ENCODE data around the gene AHRR. TPM values are rescaled to one million over a fixed set of nuclear protein-coding genes. Genes with fewer than 3 reads are reported as not detected.

The AHRR gene
- total RNA-seq, 1 donor from 2014 or later: 0.29 TPM

GRCh38 chr5:355379-355935 lies 33.9 kb downstream of the AHRR start:
- no peak for DNase-seq (ENCODE audit: low read depth)
- no peak for TF ChIP-seq CTCF (conservative IDR thresholded peaks at IDR 0.05; ENCODE audit: low read depth, low read length)

DNA sequence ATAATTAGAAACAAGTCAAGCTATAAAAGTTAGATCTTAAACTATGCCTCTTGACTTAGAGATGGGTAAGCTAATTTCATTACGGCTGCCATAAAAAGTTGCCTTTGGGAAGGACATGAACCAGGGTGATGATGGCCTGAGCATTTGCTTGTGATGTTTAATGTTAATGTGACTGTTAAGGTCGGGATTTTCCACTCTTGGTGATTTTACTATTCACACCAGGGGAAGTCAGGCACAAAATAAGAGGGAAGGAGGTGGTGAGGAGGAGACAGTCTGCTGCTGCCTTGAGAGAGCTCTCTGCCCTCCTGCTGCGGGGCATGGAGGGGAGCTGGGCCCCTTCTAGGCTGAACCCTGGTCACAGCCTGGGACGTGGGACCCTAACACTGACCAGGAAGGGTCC lies 34.4 kb downstream of the AHRR start:
- no peak overlapping the region for H3K4me3 ChIP-seq (ENCODE audit: low read depth, low read length)
- no peak for DNase-seq (ENCODE audit: low read depth)
- no peak for TF ChIP-seq CTCF (conservative IDR thresholded peaks at IDR 0.05; ENCODE audit: low read depth, low read length)

More at GRCh38 chr5:355379-355935, 33.9 kb downstream of the AHRR start:
- no peak overlapping the region for H3K4me3 ChIP-seq (ENCODE audit: low read depth, low read length)

GRCh38 chr5:359301-359897 lies 37.9 kb downstream of the AHRR start:
- TF ChIP-seq CTCF (conservative IDR thresholded peaks at IDR 0.05; ENCODE audit: low read depth, low read length): no peak
- no peak overlapping the region for H3K4me3 ChIP-seq (ENCODE audit: low read depth, low read length)
- DNase-seq (ENCODE audit: low read depth): no peak

DNA sequence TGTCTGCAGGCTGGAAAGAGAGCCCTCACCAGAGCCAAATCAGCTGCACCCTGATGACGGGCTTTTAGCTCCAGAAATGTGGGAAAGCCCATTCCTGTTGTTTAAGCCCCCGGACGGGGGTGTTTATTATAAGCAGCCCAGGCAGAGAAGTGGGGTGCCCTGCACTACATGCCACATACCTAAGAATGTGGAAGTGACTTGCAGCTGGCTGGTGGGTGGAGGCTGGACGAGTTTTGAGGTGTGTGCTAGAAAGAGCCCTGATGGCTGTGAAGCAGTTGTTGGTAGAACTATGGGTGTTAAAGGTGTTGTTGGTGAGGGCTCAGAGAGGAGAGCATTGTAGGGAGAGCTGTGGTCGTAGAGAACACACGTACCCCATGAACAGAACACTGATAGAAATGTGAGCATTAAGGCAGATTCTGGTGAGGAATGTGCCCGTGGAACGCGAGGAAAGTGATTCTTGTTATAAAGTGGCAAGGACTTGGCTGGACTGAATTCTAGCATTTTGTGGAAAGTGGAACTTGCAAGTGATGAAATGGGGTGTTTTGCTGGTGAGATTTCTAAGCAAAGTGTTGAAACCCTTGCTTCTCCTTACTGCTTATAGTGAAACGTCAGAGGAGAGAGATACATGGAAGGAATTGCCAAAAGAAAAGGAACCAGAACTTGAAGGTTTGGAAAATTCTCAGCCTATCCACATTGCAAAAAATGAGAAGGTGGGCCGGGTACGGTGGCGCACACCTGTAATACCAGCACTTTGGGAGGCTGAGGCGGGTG lies 38.9 kb downstream of the AHRR start:
- TF ChIP-seq CTCF (conservative IDR thresholded peaks at IDR 0.05; ENCODE audit: low read depth, low read length): no peak
- DNase-seq (ENCODE audit: low read depth): no peak
- no peak overlapping the region for H3K4me3 ChIP-seq (ENCODE audit: low read depth, low read length)

- DNase-seq (ENCODE audit: low read depth): no peak
- TF ChIP-seq CTCF (conservative IDR thresholded peaks at IDR 0.05; ENCODE audit: low read depth, low read length): no peak
- H3K4me3 ChIP-seq (ENCODE audit: low read depth, low read length): no peak overlapping the region
These were observed 40.7 kb downstream of the AHRR start for GRCh38 chr5:362189-362588.

GRCh38 chr5:362978-363765 lies 41.7 kb downstream of the AHRR start:
- DNase-seq (ENCODE audit: low read depth): no peak
- no peak overlapping the region for H3K4me3 ChIP-seq (ENCODE audit: low read depth, low read length)
- TF ChIP-seq CTCF (conservative IDR thresholded peaks at IDR 0.05; ENCODE audit: low read depth, low read length): no peak

Measured in epithelial cell of proximal tubule (primary cell).